M059J (cell line): ENCODE measurements around the gene PINK1. TPM values are rescaled to one million over a fixed set of nuclear protein-coding genes. Genes with fewer than 3 reads are reported as not detected.
"Not testable (repeated sequence)": the region's sequence is repeated elsewhere in the genome, so short reads cannot be mapped to it uniquely, and the experiment has no call there.

Experiments used
- DNase-seq: peaks from one replicate; pipeline ENCODE4 v3.0.0-alpha.2; 2012; ENCODE audit warnings: low read depth
- total RNA-seq: library from RNA; depleted of rRNA; stranded (reverse); fragments of >200 nt; shearing (Covaris generic); gene quantifications from 2 replicates; pipeline ENCODE4 v1.2.3, GENCODE V29; 2014; rRNA removed

Gene PINK1
- 151 and 194 TPM in 2 replicates for total RNA-seq

DNA sequence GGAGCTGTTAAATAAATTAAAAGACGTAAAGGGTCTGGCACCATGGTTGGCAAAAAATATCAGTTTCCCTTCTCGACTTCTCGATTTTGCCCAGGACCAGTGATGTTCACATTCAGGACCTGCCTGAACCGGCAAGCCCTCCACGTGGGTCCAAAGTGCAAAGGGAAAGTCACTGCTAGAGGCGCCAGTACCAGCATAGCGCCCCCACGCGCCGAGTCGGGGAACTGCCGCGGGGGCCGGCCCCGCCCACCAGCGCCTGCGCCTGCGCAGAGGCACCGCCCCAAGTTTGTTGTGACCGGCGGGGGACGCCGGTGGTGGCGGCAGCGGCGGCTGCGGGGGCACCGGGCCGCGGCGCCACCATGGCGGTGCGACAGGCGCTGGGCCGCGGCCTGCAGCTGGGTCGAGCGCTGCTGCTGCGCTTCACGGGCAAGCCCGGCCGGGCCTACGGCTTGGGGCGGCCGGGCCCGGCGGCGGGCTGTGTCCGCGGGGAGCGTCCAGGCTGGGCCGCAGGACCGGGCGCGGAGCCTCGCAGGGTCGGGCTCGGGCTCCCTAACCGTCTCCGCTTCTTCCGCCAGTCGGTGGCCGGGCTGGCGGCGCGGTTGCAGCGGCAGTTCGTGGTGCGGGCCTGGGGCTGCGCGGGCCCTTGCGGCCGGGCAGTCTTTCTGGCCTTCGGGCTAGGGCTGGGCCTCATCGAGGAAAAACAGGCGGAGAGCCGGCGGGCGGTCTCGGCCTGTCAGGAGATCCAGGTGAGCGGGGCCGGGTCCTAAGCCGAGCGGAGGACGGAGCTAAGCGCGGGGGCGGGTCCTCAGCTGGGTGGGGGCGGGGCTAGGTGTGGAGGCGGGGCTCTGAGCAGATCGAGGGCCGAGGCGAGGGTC lies at the start of gene PINK1:
Gene PINK1 (plus strand): TSS at position 269 of the 875 bp plus-strand sequence. CDS start 91 bp downstream, at position 360.
- peak; percentile 75 for DNase-seq

- DNase-seq = peak; percentile 73
These were observed 48.4 kb upstream of the PINK1 start for GRCh38 chr1:20584890-20585289.

DNA sequence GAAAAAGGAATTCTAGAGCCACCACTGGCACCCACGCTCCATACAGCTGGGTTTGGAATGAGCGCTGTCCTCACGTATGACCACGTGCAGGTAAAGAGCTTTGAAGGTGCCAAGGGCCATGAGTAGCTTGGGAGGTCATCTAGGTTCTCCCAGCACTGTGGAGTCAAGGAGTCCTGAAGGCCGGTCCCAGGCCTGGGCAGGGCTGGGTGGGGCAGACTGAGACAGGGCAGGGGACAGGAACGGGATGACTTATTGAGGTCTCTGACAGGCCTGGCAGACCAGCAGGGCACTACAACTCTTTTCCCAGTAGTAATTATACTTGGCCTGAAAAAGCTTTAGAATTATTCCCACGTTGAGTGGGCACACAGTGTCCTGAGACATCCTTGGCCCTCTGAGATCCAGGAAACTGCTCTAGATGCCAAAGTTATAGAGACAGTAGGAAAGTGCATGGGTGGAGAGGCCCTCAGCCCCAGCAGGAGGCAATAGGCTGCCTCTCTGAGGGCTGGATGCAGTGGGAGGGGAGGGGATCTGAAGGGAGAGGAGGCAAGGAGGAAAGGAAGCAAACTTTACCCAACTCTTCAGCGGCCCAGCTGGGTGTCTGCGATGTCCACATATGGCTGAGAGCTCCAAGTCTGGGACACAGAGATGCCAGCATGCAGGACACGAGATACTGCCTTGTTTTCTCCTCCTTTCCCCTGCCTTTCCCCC lies 46.2 kb upstream of the PINK1 start:
- no peak for DNase-seq

DNA sequence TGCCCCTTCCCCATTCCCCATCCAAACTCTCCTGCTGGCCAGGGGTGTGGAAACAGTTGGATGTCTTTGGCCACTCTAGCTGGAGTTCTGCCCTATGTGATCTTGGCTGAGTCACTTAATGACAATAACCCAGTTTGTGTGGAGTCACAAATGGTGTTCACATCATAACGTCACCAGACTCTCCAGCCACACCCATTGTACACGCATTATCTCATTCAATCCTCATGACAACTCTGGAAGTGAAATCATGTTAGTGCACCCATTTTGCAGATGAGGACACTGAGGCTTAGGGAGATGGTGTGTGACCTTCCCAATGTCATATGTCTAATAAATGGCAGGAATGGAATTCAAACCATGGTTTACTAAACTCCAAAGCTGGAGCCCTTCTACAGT lies 45.6 kb upstream of the PINK1 start:
- peak; percentile 76 for DNase-seq

DNA sequence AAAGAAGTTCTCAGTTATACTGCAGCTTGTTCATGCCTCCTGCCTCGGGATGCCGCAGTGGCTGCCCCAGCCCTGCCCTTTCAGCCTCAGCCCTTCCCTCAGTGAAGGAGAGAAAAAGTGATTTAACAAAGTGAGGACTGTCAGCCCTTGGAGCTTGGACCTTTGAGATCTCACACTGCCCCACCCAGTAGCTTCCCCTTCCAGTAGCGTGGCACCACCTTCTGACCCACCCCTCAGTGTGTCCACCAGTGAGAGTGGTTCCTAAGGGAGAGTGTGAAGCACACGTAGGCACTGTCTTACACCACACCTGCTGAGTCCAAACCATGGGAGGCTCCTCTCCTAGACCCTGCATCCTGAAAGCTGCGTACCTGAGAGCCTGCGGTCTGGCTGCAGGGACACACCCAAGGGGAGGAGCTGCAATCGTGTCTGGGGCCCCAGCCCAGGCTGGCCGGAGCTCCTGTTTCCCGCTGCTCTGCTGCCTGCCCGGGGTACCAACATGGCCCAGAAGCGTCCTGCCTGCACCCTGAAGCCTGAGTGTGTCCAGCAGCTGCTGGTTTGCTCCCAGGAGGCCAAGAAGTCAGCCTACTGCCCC lies 44.5 kb upstream of the PINK1 start, which contains the start of gene CDA:
Gene CDA (plus strand): TSS at position 464 of the 592 bp plus-strand sequence. CDS start 33 bp downstream, at position 497.
- DNase-seq = no peak

GRCh38 chr1:20589331-20590278 lies 43.7 kb upstream of the PINK1 start:
- DNase-seq = no peak

DNA sequence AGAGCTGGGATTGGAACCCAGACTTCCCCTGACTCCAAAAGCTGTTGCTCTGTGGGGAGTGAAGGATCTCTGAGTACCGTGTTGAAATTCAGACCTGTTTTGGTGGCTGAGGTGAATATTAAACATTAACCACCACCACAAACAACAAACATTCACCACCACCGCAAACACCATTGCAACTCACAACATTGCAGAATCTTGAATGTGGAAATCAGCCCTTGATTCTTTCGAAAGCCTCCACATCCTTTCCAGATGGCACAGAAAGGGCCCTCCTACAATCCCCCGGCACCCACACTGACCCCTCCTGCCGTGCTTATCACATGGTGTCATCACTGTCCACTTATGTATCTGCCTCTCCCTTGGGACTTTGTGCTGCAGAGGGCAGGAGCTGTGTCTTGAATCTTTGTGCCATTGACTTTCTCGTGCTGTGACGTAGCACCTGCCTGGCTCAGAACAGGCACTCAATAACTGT lies 42.9 kb upstream of the PINK1 start:
- no peak for DNase-seq

- DNase-seq = no peak
These were observed 39.5 kb upstream of the PINK1 start for GRCh38 chr1:20593756-20594155.

DNA sequence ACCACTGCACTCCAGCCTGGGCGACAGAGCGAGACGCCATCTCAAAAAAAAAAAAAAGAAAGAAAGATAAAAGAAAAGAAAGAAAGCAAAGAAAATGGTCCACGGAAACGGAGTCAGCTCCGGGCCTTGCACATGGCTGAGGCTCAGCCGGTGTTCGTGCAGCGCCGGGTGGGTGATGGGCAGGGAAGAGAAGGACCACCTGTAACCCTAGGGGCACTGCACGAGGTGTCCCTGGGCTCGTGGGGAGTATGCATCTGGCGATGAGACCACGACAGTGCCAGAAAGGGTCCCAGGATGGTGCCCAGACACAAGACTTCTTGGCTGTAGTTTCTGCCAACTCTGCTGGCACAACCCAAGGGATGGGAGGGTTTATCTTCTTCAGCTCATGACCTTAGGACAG lies 38.5 kb upstream of the PINK1 start:
- no peak for DNase-seq

GRCh38 chr1:20596106-20596505 lies 37.2 kb upstream of the PINK1 start:
- DNase-seq = no peak

GRCh38 chr1:20597650-20598049 lies 35.6 kb upstream of the PINK1 start:
- no peak for DNase-seq

GRCh38 chr1:20600156-20600555 lies 33.1 kb upstream of the PINK1 start:
- no peak for DNase-seq

- DNase-seq = peak; percentile 69
These were observed 32.0 kb upstream of the PINK1 start for GRCh38 chr1:20601129-20601825.

DNA sequence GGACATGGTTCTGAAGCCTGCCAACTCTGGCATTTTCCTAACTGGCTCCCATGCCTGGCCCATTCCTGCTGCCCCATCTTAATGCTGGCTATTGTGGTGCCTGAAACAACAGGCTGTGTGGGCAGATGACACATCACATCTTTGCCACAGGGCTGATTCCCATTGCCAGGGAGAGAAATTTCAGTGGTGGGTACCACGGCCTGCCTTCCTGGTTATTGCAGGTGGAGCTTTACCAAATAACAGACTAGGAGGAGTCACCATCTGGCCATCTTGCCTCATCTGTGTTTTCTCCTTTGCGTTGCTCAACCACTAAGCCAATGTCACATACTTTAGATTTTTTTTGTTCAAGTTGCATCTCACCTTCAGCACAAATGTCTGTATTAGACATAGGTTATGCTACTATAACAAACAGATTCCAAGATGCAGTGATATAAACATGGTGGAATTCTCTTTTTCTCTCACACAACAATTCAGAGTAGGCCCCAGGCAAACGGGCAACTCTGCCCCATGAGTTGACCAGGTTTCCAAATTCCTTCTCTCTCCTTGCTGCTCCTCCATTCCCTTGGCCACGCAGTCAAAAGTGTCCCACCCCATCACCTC lies 30.3 kb upstream of the PINK1 start:
- peak; percentile 89 for DNase-seq

DNA sequence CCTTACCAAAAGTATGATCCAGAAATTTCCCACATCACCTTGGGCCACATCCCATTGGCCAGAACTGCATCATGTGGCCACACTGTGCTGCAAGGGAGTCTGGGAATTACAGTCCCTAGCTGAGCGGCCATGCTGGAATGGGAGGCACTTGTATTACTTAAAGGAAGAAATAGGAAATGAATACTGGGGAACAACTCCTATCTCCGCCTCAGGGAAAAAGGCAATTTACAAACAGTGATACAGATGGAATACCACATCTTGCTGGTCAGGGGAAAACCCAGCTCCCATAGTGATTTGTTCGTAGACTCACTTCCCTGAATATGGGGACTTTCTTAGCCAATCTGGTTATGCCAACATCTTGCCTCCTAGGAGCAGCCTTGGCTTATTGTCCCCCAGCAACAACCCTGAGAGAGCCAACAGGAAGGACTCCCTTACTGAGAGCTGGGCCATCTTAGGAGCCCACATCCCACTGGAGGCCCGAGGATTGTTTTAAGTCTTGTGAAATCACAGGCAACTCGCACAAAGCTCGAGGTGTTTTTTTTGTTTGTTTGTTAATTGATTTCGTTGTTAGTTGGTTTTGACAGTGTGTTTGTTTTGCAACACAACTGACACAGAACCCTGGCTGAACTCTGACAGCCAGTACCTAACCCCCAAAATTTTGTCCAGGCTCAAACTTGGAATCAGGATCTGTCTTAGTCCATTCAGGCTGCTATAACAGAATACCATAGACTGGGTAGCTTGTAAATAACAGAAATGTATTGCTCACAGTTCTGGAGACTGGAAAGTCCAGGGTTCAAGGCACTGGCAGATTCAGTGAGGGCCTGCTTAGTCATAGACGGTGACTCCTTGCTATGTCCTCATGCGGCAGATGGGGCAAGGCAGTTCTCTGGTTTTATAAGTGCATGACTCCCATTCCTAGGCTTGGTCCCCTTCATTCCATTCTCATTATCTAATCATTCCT lies 29.5 kb upstream of the PINK1 start:
- DNase-seq = peak; percentile 98

GRCh38 chr1:20604678-20605077 lies 28.6 kb upstream of the PINK1 start:
- peak; percentile 77 for DNase-seq

DNA sequence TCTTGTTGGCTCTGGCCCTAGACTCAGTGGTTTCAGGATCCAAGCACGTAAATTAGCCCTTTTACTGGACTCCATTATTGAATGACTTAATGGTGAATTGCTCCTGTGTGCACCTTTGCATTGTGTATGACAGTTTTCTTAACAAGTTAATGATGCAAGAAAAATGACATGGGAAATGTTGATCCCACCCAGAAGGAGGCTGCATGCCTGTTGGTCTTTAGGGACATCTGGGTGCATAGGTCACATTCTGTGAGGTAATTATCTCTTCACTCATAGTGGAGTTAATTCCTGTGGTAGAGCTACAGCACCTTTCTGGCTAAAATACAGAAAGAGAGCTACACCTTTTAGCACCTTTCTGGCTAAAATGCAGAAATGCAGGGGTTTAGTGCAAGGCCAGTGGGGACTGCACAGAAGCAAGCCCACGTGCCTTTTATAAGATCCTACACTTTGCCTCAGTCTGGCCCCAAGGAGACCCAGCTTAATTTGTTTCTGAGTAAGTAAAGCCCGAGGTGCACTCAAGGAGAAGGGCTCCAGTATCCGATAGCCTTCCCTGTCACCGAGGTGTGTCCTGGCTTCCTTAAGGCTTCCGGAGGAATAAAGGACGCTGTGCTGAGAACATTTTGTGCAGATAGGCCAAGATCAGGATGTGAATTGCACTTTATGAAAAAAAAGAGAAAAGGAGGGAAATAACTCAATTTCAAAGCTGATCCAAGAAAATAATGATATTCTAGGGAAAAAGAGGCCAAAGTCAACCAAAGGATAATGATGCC lies 26.3 kb upstream of the PINK1 start:
- not testable (repeated sequence) for DNase-seq

DNA sequence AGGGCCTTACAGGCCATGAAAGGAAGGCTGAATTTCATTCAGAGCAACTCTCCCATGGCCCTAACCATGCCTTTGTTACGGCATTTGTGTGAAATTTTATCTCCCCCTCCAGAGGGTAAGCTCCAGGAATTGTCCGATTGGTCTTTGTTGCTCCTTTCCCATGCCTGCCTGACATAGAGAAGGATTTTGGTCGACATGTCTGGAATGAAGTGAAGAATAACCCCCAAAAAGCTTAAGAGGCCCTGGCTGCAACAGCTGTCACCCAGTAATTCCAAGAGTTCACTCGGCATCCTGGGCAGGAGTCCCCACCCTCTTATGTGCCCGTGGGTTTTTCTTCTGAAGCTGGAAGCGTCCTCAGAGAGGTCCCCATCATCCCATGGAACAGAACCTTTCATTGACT lies 23.7 kb upstream of the PINK1 start:
- no peak for DNase-seq
